Activated CD8-positive, alpha-beta T cell treated with anti-CD3 and anti-CD28 coated beads for 36 hours (primary cell): ENCODE measurements around the gene KCNK6. TPM values are rescaled to one million over a fixed set of nuclear protein-coding genes. Genes with fewer than 3 reads are reported as not detected.

Experiments used
- ATAC-seq: fragments of 200-7000 bp; cut with Tn5 transposase; one replicate; pipeline ENCODE4 v1.10.0; 2021; ENCODE audit warnings: mild to moderate bottlenecking, moderate library complexity
- CTCF ChIA-PET: fragments of 350-600 bp; sonication (Branson Sonifier 250); formaldehyde crosslinking; loops from one replicate; lab custom pipeline; 2021; ENCODE audit warnings: antibody characterized with exemption; lab: Charles Lee
- POLR2A ChIA-PET: fragments of 350-600 bp; sonication (Branson Sonifier 250); formaldehyde crosslinking; loops from one replicate; lab custom pipeline; 2021; ENCODE audit warnings: antibody characterized with exemption; lab: Charles Lee
- DNase-seq: peaks from one replicate; pipeline ENCODE4 v3.0.0-alpha.2; 2020
- H3K27ac Mint-ChIP-seq: one replicate; pipeline ENCODE4 v1.8.0; 2021; ENCODE audit warnings: mild to moderate bottlenecking, mixed read lengths
- H3K27me3 Mint-ChIP-seq: one replicate; pipeline ENCODE4 v1.8.0; 2021; ENCODE audit warnings: mixed read lengths
- H3K36me3 Mint-ChIP-seq: one replicate; pipeline ENCODE4 v1.8.0; 2021; ENCODE audit warnings: low read depth, mixed read lengths
- H3K4me1 Mint-ChIP-seq: one replicate; pipeline ENCODE4 v1.8.0; 2021; ENCODE audit warnings: low read depth, mixed read lengths
- H3K4me3 Mint-ChIP-seq: one replicate; pipeline ENCODE4 v1.8.0; 2021; ENCODE audit warnings: mild to moderate bottlenecking, moderate library complexity, mixed read lengths
- H3K9me3 Mint-ChIP-seq: one replicate; pipeline ENCODE4 v1.8.0; 2021; ENCODE audit warnings: mixed read lengths
- intact Hi-C: fragments of 100-400 bp; cut with micrococcal nuclease; formaldehyde crosslinking; loops from one replicate; pipeline ENCODE4 v1.10.0; 2022
- total RNA-seq, 2 experiments: library from RNA; stranded (reverse); gene quantifications; one replicate each; pipeline ENCODE4 v1.2.3, GENCODE V29; 2021
- TF ChIP-seq, protein P1 (sequence below): fragments of 200-600 bp; IDR thresholded peaks from one replicate; pipeline ENCODE4 v1.8.0; 2022; ENCODE audit warnings: antibody characterized with exemption, mild to moderate bottlenecking

Gene KCNK6
- total RNA-seq, 2 experiments from 2014 or later = 10.3 to 11.9 TPM

DNA sequence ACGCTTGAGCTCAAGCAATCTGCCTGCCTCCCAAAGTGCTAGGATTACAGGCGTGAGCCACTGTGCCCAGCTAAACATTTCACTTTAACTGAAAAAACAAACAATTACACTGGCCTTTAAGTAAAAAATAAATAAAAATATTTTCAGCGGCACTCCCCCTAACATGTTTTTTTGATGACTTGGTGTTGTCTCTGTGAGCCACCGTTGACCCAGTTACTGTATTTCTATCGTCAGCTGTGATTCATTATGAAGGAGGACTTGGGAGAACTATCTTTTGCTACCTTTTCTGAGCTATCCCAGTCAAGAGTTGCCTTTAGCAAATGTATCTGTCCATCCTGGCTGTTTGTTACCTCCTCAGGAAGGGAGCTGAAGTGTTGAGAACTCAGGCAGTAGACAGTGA, 34.1 kb upstream of the KCNK6 start:
- CTCF ChIA-PET = interaction anchor here (0.8 to 1.7 kb wide), 3 partner anchors 15 to 50 kb away, joined by 3 to 4 read pairs (median 3); no protein-coding TSS in a partner anchor
- H3K9me3 Mint-ChIP-seq = no peaks in the 10 kb centered on the region
- intact Hi-C loops = no loop called here

DNA sequence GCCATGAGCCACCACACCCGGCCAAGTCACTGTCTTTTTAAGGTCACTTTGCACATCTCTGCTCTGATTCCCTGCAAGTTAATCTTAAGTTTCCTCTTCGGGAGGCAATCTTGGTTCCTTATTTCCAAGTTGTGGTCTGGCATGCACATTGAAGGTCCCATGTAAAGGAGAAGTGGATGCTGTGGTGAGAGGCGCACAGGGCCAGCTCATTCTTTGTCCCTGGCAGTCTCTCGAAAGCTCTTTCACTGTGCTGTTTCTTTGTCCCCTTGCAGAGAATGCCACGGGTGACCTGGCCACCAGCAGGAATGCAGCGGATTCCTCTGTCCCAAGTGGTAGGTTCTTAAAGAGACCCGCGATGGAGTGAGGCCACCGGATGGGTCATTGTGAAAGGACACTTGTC, 32.0 kb upstream of the KCNK6 start:
- ChIA-PET CTCF (no interaction called here), POLR2A (interaction anchor here (1.3 kb wide), 1 partner anchor 13 kb away, joined by 3 read pairs; no protein-coding TSS in a partner anchor)
- Mint-ChIP-seq H3K4me1 (peaks cover 2% of the 10 kb centered on the region), H3K36me3 (peaks cover 5% of the 10 kb centered on the region), H3K27ac (no peak overlapping the region), H3K4me3 (no peak overlapping the region), H3K27me3 (no peaks in the 10 kb centered on the region), H3K9me3 (no peaks in the 10 kb centered on the region)
- ATAC-seq (no peak), DNase-seq (no peak)
- TF ChIP-seq, protein P1, sequence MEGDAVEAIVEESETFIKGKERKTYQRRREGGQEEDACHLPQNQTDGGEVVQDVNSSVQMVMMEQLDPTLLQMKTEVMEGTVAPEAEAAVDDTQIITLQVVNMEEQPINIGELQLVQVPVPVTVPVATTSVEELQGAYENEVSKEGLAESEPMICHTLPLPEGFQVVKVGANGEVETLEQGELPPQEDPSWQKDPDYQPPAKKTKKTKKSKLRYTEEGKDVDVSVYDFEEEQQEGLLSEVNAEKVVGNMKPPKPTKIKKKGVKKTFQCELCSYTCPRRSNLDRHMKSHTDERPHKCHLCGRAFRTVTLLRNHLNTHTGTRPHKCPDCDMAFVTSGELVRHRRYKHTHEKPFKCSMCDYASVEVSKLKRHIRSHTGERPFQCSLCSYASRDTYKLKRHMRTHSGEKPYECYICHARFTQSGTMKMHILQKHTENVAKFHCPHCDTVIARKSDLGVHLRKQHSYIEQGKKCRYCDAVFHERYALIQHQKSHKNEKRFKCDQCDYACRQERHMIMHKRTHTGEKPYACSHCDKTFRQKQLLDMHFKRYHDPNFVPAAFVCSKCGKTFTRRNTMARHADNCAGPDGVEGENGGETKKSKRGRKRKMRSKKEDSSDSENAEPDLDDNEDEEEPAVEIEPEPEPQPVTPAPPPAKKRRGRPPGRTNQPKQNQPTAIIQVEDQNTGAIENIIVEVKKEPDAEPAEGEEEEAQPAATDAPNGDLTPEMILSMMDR = no peak
- intact Hi-C loops = no loop called here

More for the DNA sequence above, 34.1 kb upstream of the KCNK6 start:
- TF ChIP-seq, protein P1 = no peak
- H3K4me3 Mint-ChIP-seq = no peak overlapping the region
- POLR2A ChIA-PET = no interaction called here
- H3K27me3 Mint-ChIP-seq = no peaks in the 10 kb centered on the region
- DNase-seq = no peak
- no peak for ATAC-seq
- H3K27ac Mint-ChIP-seq = no peak overlapping the region
- peaks cover 17% of the 10 kb centered on the region for H3K4me1 Mint-ChIP-seq
- H3K36me3 Mint-ChIP-seq = peaks cover 3% of the 10 kb centered on the region

DNA sequence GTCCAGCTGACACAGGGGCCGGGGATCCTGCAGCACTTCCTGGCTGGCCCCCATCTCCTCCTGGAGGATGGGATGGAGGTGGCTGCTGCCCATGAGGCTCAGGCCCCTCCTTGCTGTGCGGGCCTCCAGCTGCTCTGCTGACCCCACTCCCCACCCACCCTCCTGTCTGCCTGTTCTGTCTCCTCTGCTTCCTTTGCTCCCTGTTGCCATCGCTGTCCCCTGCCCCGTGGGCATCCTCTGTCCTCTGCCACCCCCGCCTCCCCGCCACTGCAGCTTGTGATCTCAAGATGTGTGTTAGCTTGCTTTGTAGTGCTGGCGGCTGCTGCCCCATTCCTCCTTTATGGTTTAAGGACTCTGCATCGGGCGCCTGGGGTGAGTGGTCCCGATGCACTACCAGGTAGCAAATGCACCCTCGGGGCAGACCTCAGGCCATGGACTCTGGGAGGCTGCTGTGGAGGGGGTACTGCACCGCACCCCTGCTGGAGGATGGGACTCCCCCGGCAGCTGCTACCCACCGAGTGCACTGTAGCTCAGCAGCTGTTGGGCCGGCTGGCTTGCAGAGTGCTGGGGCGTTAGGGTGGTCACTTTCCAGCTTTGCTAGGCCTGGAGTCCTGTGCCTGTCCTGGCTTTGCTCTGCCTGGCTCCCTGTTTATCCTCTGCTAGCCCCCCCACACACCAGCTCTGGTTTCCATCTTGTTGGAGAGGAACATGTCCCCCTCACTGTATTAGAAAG, 31.4 kb upstream of the KCNK6 start:
- CTCF ChIA-PET = interaction anchor here (0.5 kb wide), 1 partner anchor 45 kb away, joined by 3 read pairs; no protein-coding TSS in a partner anchor
- TF ChIP-seq, protein P1 = no peak
- H3K4me3 Mint-ChIP-seq = no peak overlapping the region
- intact Hi-C loops = no loop called here
- no peaks in the 10 kb centered on the region for H3K27me3 Mint-ChIP-seq
- DNase-seq = no peak
- no peak for ATAC-seq
- H3K4me1 Mint-ChIP-seq = no peaks in the 10 kb centered on the region
- no peaks in the 10 kb centered on the region for H3K9me3 Mint-ChIP-seq
- H3K27ac Mint-ChIP-seq = no peak overlapping the region
- POLR2A ChIA-PET = interaction anchor here (1.3 kb wide), 1 partner anchor 14 kb away, joined by 3 read pairs; no protein-coding TSS in a partner anchor
- H3K36me3 Mint-ChIP-seq = peaks cover 5% of the 10 kb centered on the region

DNA sequence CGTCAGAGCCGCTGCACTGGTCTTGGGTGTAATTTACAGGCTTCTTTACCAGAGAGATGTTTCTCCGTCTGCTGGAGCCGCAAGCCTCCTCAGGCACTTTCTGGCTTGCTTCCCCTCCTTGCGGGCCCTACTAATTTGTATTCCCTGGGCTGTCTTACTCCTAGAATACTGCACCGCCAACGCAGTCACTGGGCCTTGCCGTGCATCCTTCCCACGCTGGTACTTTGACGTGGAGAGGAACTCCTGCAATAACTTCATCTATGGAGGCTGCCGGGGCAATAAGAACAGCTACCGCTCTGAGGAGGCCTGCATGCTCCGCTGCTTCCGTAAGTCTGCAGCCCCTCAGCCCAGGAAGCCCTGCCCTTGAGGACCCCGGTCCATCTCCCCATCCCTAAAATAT, 29.7 kb upstream of the KCNK6 start:
- peaks cover 5% of the 10 kb centered on the region for H3K36me3 Mint-ChIP-seq
- ChIA-PET CTCF (interaction anchor here (1.1 kb wide), 1 partner anchor 387 kb away, joined by 3 read pairs; no protein-coding TSS in a partner anchor), POLR2A (interaction anchor here (1.0 kb wide), 1 partner anchor 15 kb away, joined by 3 read pairs; no protein-coding TSS in a partner anchor)

More for the DNA sequence above, 29.7 kb upstream of the KCNK6 start:
- Mint-ChIP-seq H3K4me3 (no peak overlapping the region), H3K9me3 (no peaks in the 10 kb centered on the region), H3K27me3 (no peaks in the 10 kb centered on the region), H3K27ac (no peak overlapping the region), H3K4me1 (no peaks in the 10 kb centered on the region)
- TF ChIP-seq, protein P1 = no peak
- DNase-seq (no peak), ATAC-seq (no peak)
- intact Hi-C loops = no loop called here
